GM18517 (cell line): ENCODE data around the gene PDCD4.
A peak's percentile ranks its signal among the peaks of the same experiment; 100 is the strongest.

Experiments
- ATAC-seq: cut with Tn5 transposase; IDR thresholded peaks from one replicate; pipeline ENCODE4 v1.9.1; 2021; ENCODE audit warnings: mild to moderate bottlenecking, moderate library complexity; ENCODE audit not compliant: unreplicated experiment

PDCD4 gene

GRCh38 chr10:110860576-110861241, 11.0 kb upstream of the PDCD4 start:
- ATAC-seq = peak; percentile 42

- ATAC-seq = no peak
Observed at GRCh38 chr10:110861476-110861875, 10.3 kb upstream of the PDCD4 start.

- no peak for ATAC-seq
Observed at GRCh38 chr10:110861930-110862649, 9.6 kb upstream of the PDCD4 start.

- no peak for ATAC-seq
Observed at GRCh38 chr10:110862961-110863360, 8.8 kb upstream of the PDCD4 start.

- ATAC-seq = no peak
Observed at GRCh38 chr10:110863361-110863760, 8.4 kb upstream of the PDCD4 start.

- no peak for ATAC-seq
Observed at GRCh38 chr10:110863956-110864355, 7.8 kb upstream of the PDCD4 start.

- ATAC-seq = peak; percentile 75
Observed at GRCh38 chr10:110864662-110865140, 7.0 kb upstream of the PDCD4 start.

GRCh38 chr10:110865186-110865808, 6.4 kb upstream of the PDCD4 start:
- ATAC-seq = no peak

GRCh38 chr10:110865809-110866482, 5.8 kb upstream of the PDCD4 start:
- ATAC-seq = peak; percentile 30

- ATAC-seq = peak; percentile 36
Observed at GRCh38 chr10:110867011-110867806, 4.5 kb upstream of the PDCD4 start.

GRCh38 chr10:110867807-110868465, 3.8 kb upstream of the PDCD4 start:
- ATAC-seq = no peak

GRCh38 chr10:110868981-110869380, 2.7 kb upstream of the PDCD4 start:
- ATAC-seq = no peak

- ATAC-seq = no peak
Observed at GRCh38 chr10:110870823-110871297, 868 bp upstream of the PDCD4 start.

GRCh38 chr10:110872145-110872983, 636 bp downstream of the PDCD4 start:
- peak; percentile 31 for ATAC-seq

GRCh38 chr10:110872984-110873923, 1.5 kb downstream of the PDCD4 start:
- no peak for ATAC-seq

- ATAC-seq = no peak
Observed at GRCh38 chr10:110873951-110874350, 2.2 kb downstream of the PDCD4 start.

GRCh38 chr10:110876000-110876399, 4.3 kb downstream of the PDCD4 start:
- no peak for ATAC-seq

GRCh38 chr10:110876788-110877187, 5.1 kb downstream of the PDCD4 start:
- no peak for ATAC-seq
